Stomach (tissue), 4 donors: Measurements from ENCODE around the gene POTED.
"Not testable (repeated sequence)": the region's sequence is repeated elsewhere in the genome, so short reads cannot be mapped to it uniquely, and the experiment has no call there.

Experiments used
- POLR2A ChIP-seq, 4 donors: fragments of 450-650 bp; IDR thresholded peaks; one replicate each; pipeline ENCODE4 v1.6.1; 2016; ENCODE audit warnings: antibody characterized with exemption in 4 of 4, control low read depth in 2 of 4, mild to moderate bottlenecking in 1 of 4, moderate library complexity in 1 of 4
- POLR2AphosphoS5 ChIP-seq, 3 donors: sonication (generic); formaldehyde crosslinking; IDR thresholded peaks; one replicate each; pipeline ENCODE4 v1.6.1; 2016; ENCODE audit warnings: antibody characterized with exemption in 3 of 3
- TF ChIP-seq, protein P1 (sequence below), 7 experiments: fragments of 450-650 bp in 4 of 7; fragments of 200-600 bp in 3 of 7; sonication (generic) in 3 of 7; IDR thresholded peaks; one replicate each; pipeline ENCODE4 v1.5.1; 2016 to 2019; ENCODE audit warnings: antibody characterized with exemption in 7 of 7, control low read depth in 2 of 7, mild to moderate bottlenecking in 1 of 7

DNA sequence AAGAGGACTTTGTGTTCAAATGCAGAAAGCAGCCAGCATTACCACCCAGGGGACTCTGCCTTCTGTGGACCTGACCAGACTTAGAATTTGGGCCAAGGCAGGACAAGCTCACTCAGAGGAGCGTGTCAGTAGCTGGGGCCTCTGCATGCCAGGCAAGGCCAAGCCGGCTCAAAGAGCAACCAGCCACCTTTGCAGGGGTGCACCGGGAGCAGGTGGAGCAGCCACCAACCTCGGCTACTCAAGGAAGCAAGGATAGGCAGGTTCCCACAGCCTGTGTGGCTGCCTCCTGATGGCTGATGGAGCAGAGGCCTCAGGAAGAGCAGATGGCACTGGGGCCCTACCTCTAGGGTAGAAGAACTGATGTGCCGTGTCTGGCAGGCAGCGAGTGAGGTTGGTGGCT is 42.2 kb downstream of the POTED start:
- TF ChIP-seq POLR2A, POLR2AphosphoS5 (IDR thresholded peaks at IDR 0.05): not testable (repeated sequence)
- TF ChIP-seq, protein P1, sequence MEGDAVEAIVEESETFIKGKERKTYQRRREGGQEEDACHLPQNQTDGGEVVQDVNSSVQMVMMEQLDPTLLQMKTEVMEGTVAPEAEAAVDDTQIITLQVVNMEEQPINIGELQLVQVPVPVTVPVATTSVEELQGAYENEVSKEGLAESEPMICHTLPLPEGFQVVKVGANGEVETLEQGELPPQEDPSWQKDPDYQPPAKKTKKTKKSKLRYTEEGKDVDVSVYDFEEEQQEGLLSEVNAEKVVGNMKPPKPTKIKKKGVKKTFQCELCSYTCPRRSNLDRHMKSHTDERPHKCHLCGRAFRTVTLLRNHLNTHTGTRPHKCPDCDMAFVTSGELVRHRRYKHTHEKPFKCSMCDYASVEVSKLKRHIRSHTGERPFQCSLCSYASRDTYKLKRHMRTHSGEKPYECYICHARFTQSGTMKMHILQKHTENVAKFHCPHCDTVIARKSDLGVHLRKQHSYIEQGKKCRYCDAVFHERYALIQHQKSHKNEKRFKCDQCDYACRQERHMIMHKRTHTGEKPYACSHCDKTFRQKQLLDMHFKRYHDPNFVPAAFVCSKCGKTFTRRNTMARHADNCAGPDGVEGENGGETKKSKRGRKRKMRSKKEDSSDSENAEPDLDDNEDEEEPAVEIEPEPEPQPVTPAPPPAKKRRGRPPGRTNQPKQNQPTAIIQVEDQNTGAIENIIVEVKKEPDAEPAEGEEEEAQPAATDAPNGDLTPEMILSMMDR (IDR thresholded peaks at IDR 0.05), result not testable (repeated sequence)
